HFF-Myc (cell line): ENCODE measurements around the gene ANTXRL.
"Not testable (repeated sequence)": the region's sequence is repeated elsewhere in the genome, so short reads cannot be mapped to it uniquely, and the experiment has no call there.

Experiments
- DNase-seq: peaks from one replicate; pipeline ENCODE4 v3.0.0-alpha.2; 2011; ENCODE audit warnings: low read depth; ENCODE audit errors: extremely low read depth
- H3K4me3 ChIP-seq: replicated peaks from 2 replicates; pipeline ENCODE4 v1.5.1; 2011; ENCODE audit warnings: low read depth, mild to moderate bottlenecking, control low read depth, low read length
- TF ChIP-seq, protein P1 (sequence below): IDR thresholded peaks from 2 replicates; pipeline ENCODE4 v1.5.1; 2012; ENCODE audit warnings: mild to moderate bottlenecking, low read depth, low read length, control low read depth; ENCODE audit errors: missing control alignments

Gene ANTXRL

DNA sequence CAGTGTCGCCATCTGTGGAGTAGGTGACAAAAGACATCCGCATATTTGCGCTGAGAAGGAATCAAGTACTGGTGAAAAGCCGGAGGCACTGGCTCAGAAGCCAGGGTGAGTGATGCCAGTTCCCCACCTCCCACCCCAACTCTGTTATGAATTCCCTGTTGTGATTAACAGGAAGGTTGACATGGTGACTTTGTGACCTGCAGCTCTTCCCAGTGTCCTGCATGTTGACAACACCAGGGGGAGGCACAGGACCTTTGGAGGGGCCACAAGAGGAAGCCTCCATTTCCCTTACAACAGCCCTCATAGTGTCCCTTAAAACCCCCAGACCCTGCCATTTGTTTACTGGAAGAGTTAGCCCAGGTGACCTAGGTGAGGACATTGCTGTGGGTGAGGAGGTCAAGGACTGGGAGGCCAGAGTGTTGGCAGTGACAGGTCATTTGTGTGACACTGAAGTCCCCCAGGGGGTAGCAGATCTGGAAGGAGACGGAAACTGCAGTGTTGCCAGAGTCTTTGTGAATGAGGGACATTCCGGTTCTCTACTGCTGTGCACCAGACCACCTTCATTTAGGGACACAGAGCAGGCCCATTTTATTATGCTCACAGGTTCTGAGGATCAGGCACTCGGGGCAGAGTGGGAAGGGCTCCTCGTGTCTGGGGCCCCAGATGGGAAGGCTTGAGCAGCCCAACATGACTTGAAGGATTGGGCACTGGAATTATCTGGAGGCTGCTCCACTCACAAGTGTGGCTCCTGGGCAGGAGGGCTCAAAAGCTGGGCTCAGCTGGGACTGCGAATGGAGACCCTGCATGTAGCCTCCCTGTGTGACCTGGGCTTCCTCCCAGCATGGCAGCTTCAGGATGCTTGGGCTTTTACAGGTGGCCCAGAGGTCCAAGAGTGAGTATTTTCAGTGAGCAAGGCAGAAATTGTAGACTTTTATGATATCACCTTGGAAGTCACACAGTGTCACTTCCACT is 13.0 kb upstream of the ANTXRL start:
- DNase-seq = no peak
- no peak overlapping the region for H3K4me3 ChIP-seq
- TF ChIP-seq, protein P1, sequence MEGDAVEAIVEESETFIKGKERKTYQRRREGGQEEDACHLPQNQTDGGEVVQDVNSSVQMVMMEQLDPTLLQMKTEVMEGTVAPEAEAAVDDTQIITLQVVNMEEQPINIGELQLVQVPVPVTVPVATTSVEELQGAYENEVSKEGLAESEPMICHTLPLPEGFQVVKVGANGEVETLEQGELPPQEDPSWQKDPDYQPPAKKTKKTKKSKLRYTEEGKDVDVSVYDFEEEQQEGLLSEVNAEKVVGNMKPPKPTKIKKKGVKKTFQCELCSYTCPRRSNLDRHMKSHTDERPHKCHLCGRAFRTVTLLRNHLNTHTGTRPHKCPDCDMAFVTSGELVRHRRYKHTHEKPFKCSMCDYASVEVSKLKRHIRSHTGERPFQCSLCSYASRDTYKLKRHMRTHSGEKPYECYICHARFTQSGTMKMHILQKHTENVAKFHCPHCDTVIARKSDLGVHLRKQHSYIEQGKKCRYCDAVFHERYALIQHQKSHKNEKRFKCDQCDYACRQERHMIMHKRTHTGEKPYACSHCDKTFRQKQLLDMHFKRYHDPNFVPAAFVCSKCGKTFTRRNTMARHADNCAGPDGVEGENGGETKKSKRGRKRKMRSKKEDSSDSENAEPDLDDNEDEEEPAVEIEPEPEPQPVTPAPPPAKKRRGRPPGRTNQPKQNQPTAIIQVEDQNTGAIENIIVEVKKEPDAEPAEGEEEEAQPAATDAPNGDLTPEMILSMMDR = no peak

DNA sequence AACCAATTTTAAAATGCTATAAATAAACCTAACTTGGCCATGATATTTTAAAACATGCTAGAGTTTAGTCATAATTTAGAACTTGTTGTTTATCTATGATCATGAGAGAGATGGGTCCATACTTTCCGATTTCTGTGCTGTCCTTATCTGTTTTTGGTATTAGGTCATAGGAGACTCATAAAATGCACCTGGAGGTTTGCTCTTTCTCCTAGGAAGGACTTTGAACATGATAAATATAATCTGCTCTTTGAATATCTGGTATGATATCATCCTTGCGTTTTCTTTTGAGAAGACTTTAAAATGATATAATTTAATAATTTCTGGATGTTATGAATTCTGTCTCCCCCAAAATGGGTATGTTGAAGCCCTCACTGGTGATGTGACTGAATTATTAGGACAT is 9.0 kb upstream of the ANTXRL start:
- H3K4me3 ChIP-seq = no peak overlapping the region
- no peak for DNase-seq
- TF ChIP-seq, protein P1 = no peak

DNA sequence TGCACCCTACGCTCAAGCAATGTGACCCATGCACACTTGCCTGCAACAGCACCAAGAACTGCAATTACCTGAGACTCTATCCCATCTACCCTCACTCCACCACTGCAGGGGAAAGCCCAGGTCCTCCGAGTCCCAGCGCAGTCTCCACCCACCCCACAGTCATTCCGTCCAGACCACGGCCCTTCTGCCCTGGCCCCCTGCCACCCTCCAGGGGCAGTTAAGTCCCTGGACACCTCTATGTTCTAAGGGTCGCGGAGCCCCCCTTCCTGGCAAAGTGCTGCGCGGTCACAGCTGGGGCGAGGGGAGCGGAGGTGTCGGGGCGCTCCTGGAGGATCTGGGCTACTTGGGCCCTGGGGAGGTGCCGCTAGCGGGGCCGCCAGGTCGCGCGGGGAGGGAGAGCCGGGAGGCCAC is 4.4 kb upstream of the ANTXRL start:
- peak overlapping the region; percentile 30; the same call in 1 of the 2 replicates for H3K4me3 ChIP-seq
- not testable (repeated sequence) for DNase-seq

DNA sequence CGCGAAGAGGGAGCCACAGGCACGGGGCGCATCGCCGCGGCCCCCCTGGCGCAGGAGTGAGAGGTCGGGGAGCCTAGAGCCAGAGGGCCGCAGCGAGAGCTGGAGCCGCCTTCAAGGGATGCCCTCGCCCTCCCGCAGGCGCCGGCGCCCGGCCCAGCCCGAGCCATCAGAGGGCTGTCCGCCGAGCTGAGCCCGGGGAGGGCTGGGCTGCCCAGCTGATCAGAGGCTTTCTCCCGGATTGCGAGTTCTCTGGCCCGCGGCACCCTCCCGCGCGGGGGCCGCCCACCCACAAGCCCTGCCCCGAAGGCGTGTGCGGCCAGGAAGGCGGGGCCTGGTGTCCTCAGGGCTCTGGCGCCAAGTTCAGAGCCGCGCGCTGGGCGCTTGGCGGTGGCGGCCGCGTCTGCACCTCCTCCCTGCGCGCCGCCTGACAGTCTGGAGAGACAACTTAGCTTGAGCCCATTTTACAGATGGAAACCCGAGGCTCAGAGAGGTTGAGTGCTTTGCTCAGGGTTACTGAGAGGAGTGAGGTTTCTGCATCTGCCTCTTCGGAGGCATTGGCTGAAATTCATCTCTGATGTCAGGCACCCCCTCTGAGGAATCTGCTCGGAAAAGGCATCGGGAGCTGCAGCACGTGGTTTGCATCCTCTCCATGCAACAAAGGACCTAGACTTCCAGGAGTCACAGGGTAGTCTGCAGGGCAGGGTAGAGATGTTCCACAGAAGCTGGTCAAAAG is 3.8 kb upstream of the ANTXRL start:
- TF ChIP-seq, protein P1 = no peak
- peak overlapping the region; percentile 30 for H3K4me3 ChIP-seq
- DNase-seq = no peak

DNA sequence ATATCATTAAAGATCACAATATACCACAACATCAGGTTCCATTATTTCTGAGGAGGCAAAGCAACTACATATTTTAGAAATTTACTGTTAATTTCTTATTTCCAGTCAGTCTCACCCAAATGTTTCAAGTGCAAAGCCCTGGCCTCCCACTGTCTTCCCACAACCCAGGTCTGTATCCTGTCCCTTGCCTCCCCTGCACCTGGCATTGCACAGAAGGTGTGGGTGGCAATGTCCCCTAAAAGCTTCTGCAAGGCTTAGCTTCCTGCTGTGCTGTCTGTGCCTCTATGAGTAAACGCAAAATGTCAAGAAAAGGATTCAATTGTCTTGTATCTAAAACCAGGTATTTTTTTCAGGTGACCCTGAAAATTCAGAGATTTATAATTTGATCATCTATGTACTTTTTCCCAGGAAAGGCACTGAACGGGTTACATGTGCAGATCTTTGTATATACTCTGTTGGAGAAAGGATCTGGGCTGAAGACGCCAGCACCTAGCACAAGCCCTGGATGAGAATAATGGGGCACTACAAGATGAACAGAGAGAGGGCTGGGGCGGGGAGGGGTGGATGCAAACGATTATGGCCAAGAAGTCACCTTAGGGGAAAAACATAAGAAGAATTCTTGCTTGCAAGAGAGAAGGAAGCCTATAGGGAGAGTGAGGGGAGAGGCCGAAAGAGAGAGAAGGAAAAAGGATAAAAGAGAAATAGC is 3.1 kb upstream of the ANTXRL start:
- peak overlapping the region; percentile 48; the same call in 1 of the 2 replicates for H3K4me3 ChIP-seq

DNA sequence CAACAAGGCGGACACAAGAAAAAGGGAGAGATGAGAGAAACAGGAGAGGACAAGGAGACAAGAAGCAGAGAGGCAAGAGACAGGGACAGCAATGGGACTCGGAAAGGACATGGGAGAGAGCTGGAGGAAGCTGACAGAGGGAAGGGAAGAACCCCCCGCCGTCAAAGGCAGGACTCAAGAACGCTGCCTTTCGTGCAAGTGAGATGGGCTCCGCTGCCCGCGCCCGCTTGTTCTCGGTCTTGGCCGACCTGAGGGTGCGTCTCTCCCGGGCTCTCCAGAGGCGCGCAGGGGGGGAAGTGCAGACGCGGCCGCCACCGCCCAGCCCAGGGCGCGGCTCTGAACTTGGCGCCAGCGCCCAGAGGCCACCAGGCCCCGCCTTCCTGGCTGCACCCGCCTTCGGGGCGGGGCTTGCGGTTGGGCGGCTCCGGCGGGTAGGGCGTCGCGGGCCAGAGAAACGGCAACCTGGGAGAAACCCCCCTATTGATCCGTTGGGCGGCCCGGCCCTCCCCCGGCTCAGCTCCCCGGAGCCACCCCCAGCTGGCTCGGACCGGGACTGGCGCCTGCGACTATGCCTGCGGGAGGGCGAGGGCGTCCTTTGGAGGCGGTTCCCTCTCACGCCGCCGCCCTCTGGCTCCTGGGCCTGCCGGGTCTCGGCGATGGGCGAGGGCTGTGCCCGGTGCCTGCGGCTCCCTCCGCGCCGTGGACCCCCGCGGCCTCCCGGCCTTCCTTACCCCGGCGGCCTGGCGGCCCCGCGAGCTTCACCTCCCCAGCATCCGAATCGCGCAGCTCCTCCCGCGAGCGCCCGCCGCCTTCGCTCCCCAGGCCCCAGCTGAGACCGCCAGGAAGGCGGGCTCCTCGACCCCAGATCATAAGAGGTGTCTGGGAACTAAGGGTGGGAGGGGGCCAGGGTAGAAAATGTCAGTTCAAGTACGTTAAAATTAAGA is 2.2 kb upstream of the ANTXRL start:
- peak overlapping the region; percentile 48 for H3K4me3 ChIP-seq
- DNase-seq = no peak
- TF ChIP-seq, protein P1 = no peak

More for the DNA sequence above, 3.1 kb upstream of the ANTXRL start:
- TF ChIP-seq, protein P1 = no peak
- DNase-seq = no peak
